NCI-H748 (cell line): ENCODE data around the gene ABCA2.

ENCODE experiments used
- DNase-seq: peaks from one replicate; lab custom pipeline; 2025; ENCODE audit not compliant: unreplicated experiment; lab: John Stamatoyannopoulos, UW

ABCA2 gene

GRCh38 chr9:136968333-136969127 is 59.5 kb downstream of the ABCA2 start:
- no peak for DNase-seq

- no peak for DNase-seq
Measured at GRCh38 chr9:136965771-136966484, 62.1 kb downstream of the ABCA2 start.

- DNase-seq = no peak
Measured at GRCh38 chr9:136964833-136965422, 63.1 kb downstream of the ABCA2 start.

GRCh38 chr9:136964171-136964689 is 63.8 kb downstream of the ABCA2 start:
- DNase-seq = peak; percentile 86

- DNase-seq = no peak
Measured at GRCh38 chr9:136963751-136964150, 64.3 kb downstream of the ABCA2 start.

GRCh38 chr9:136963341-136963740 is 64.7 kb downstream of the ABCA2 start:
- DNase-seq = no peak

- DNase-seq = no peak
Measured at GRCh38 chr9:136962701-136963248, 65.3 kb downstream of the ABCA2 start.

GRCh38 chr9:136962163-136962562 is 65.9 kb downstream of the ABCA2 start:
- DNase-seq = no peak

GRCh38 chr9:136961279-136962065 is 66.6 kb downstream of the ABCA2 start:
- DNase-seq = no peak

- DNase-seq = no peak
Measured at GRCh38 chr9:136960938-136961275, 67.1 kb downstream of the ABCA2 start.

- no peak for DNase-seq
Measured at GRCh38 chr9:136960212-136960937, 67.7 kb downstream of the ABCA2 start.

- DNase-seq = no peak
Measured at GRCh38 chr9:136958898-136959850, 68.9 kb downstream of the ABCA2 start.

- no peak for DNase-seq
Measured at GRCh38 chr9:136958473-136958872, 69.6 kb downstream of the ABCA2 start.

GRCh38 chr9:136957901-136958300 is 70.1 kb downstream of the ABCA2 start:
- no peak for DNase-seq

GRCh38 chr9:136957461-136957860 is 70.6 kb downstream of the ABCA2 start:
- DNase-seq = no peak
